ENCODE results near the gene CDHR5. TPM values are rescaled to one million over a fixed set of nuclear protein-coding genes. Genes with fewer than 3 reads are reported as not detected.
"Not testable (repeated sequence)": the region's sequence is repeated elsewhere in the genome, so short reads cannot be mapped to it uniquely, and the experiment has no call there.

CDHR5 gene
- total RNA-seq: under 1 TPM in 1 of 2 donors, not detected in 1; 0.10 TPM
- long read RNA-seq, donor 1: 0 reads
- long read RNA-seq, donor 2: 0 reads

GRCh38 chr11:624705-625635 is at the start of gene CDHR5:
Gene CDHR5 (minus strand): TSS chr11:624955. CDS start chr11:624902, 53 bp downstream.
- intact Hi-C loops (cut with DNase I): no loop called here
- no peak for DNase-seq (ENCODE audit: low spot score)

- DNase-seq (ENCODE audit: low spot score): no peak
- intact Hi-C loops (cut with DNase I): no loop called here
Observed at GRCh38 chr11:674406-674805, 49.7 kb upstream of the CDHR5 start.

GRCh38 chr11:673866-674265 is 49.1 kb upstream of the CDHR5 start:
- intact Hi-C loops (cut with DNase I): no loop called here

GRCh38 chr11:665704-666281 is 41.0 kb upstream of the CDHR5 start:
- DNase-seq (ENCODE audit: low spot score): no peak

More at GRCh38 chr11:673866-674265, 49.1 kb upstream of the CDHR5 start:
- no peak for DNase-seq (ENCODE audit: low spot score)

GRCh38 chr11:665062-665703 is 40.4 kb upstream of the CDHR5 start:
- intact Hi-C loops (cut with DNase I): loop anchor here in 1 of 2 donors (10.0 kb wide), 2 partner anchors 60 to 130 kb away; partner anchors contain the start of genes CEND1 and SLC25A22
- no peak for DNase-seq (ENCODE audit: low spot score)

More at GRCh38 chr11:665704-666281, 41.0 kb upstream of the CDHR5 start:
- intact Hi-C loops (cut with DNase I): loop anchor here in 1 of 2 donors (10.0 kb wide), 2 partner anchors 59 to 129 kb away; partner anchors contain the start of genes CEND1 and SLC25A22

- peak; percentile 92 for DNase-seq (ENCODE audit: low spot score)
- intact Hi-C loops (cut with DNase I): loop anchor here (5.0 to 10.0 kb wide), 3 partner anchors 60 to 132 kb away; partner anchors contain the start of genes CEND1 (in 1 of the 2) and SLC25A22 (in 1 of the 2)
Observed at GRCh38 chr11:662689-663274, 38.0 kb upstream of the CDHR5 start.

- DNase-seq (ENCODE audit: low spot score): no peak
- intact Hi-C loops (cut with DNase I): loop anchor here (5.0 to 10.0 kb wide), 3 partner anchors 61 to 134 kb away; partner anchors contain the start of genes CEND1 (in 1 of the 2) and SLC25A22 (in 1 of the 2)
Observed at GRCh38 chr11:660681-661444, 36.1 kb upstream of the CDHR5 start.

- intact Hi-C loops (cut with DNase I): loop anchor here (5.0 to 10.0 kb wide), 3 partner anchors 62 to 135 kb away; partner anchors contain the start of genes CEND1 (in 1 of the 2) and SLC25A22 (in 1 of the 2)
- DNase-seq (ENCODE audit: low spot score): no peak
Observed at GRCh38 chr11:660281-660680, 35.5 kb upstream of the CDHR5 start.

- no peak for DNase-seq (ENCODE audit: low spot score)
- intact Hi-C loops (cut with DNase I): loop anchor here (5.0 to 10.0 kb wide), 3 partner anchors 63 to 135 kb away; partner anchors contain the start of genes CEND1 (in 1 of the 2) and SLC25A22 (in 1 of the 2)
Observed at GRCh38 chr11:659532-660085, 34.9 kb upstream of the CDHR5 start.

- intact Hi-C loops (cut with DNase I): no loop called here
- DNase-seq (ENCODE audit: low spot score): no peak
Observed at GRCh38 chr11:657691-658126, 33.0 kb upstream of the CDHR5 start.

- intact Hi-C loops (cut with DNase I): no loop called here
- DNase-seq (ENCODE audit: low spot score): no peak
Observed at GRCh38 chr11:656866-657265, 32.1 kb upstream of the CDHR5 start.

GRCh38 chr11:656426-656825 is 31.7 kb upstream of the CDHR5 start:
- intact Hi-C loops (cut with DNase I): no loop called here
- no peak for DNase-seq (ENCODE audit: low spot score)

- intact Hi-C loops (cut with DNase I): no loop called here
- no peak for DNase-seq (ENCODE audit: low spot score)
Observed at GRCh38 chr11:655036-655726, 30.4 kb upstream of the CDHR5 start.

- DNase-seq (ENCODE audit: low spot score); intact Hi-C loops (cut with DNase I): not testable (repeated sequence)
Observed at GRCh38 chr11:654444-654843, 29.7 kb upstream of the CDHR5 start.

GRCh38 chr11:653837-654236 is 29.1 kb upstream of the CDHR5 start:
- intact Hi-C loops (cut with DNase I): no loop called here
- no peak for DNase-seq (ENCODE audit: low spot score)

- DNase-seq (ENCODE audit: low spot score); intact Hi-C loops (cut with DNase I): not testable (repeated sequence)
Observed at GRCh38 chr11:653136-653535, 28.4 kb upstream of the CDHR5 start.

- intact Hi-C loops (cut with DNase I): no loop called here
- no peak for DNase-seq (ENCODE audit: low spot score)
Observed at GRCh38 chr11:650482-650881, 25.7 kb upstream of the CDHR5 start.

Data from posterior vena cava (tissue), 2 donors.